C4-2B (cell line): ENCODE data around the gene TMED5.

Experiments
- H3K27ac ChIP-seq: fragments of 450-650 bp; 2 replicates; pipeline ENCODE4 v1.5.1; 2017
- CTCF ChIP-seq: fragments of 450-650 bp; conservative IDR thresholded peaks from 2 replicates; pipeline ENCODE4 v1.5.1; 2017; ENCODE audit warnings: mild to moderate bottlenecking
- ZFX ChIP-seq: fragments of 450-650 bp; IDR thresholded peaks from 2 replicates; pipeline ENCODE4 v1.6.1; 2017

Gene TMED5

DNA sequence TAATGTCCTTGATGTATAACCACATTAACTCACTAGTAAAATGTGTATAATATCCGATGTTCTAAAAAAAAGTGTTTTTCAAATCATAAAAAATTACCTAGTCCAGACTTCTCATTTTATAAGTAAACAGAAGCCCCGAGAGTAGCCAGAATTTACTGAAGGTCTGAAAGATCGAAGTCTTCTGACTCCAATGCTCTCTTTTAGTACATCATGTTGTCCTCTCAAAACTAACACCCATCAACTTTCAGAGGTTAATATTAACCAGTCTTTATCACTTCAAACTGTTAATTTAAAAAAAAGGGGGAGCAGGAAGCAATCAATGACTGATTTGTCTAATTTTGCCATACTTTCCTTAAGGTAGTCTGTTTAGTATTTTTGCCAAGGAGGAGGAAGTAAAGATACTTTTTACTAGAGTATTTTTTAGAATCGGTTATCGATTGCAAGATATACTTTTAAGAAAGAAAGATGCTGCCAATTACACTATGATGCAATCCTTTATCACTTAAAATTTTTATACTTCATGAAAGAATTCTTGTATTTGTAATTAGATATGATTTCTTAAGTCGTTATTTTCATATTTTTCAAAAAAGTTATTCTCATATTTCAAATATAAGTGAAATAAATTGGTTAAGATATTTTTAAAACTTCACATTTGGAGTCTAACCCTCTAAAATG lies 25.8 kb upstream of the TMED5 start:
- TF ChIP-seq ZFX (no peak), CTCF (no peak)
- no peak overlapping the region for H3K27ac ChIP-seq

GRCh38 chr1:93200714-93201113 lies 20.5 kb upstream of the TMED5 start:
- no peak overlapping the region for H3K27ac ChIP-seq
- no peak for TF ChIP-seq CTCF
- no peak for TF ChIP-seq ZFX

DNA sequence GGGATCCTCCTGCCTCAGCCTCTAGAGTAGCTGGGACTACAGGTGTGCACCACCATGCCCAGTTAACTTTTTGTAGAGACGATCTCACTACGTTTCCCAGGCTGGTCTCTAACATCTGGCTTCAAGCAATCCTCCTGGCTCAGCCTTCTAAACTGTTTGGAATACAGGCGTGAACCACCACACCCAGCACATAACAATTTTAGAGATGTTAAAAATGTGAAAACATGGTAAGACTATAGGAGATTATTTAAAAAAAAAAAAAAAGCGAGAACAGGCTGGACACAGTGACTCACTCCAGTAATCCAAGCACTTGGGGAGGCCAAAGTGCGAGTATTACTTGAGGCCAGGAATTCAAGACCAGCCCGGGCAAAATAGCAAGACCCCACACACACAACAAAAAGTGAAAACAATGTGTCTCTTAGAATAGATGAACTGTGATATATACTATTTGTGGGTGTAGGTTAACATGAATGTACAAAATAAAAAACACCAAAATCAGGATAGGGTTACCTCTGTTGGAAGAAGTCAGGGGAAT lies 19.9 kb upstream of the TMED5 start:
- TF ChIP-seq ZFX: no peak
- TF ChIP-seq CTCF: no peak
- no peak overlapping the region for H3K27ac ChIP-seq

DNA sequence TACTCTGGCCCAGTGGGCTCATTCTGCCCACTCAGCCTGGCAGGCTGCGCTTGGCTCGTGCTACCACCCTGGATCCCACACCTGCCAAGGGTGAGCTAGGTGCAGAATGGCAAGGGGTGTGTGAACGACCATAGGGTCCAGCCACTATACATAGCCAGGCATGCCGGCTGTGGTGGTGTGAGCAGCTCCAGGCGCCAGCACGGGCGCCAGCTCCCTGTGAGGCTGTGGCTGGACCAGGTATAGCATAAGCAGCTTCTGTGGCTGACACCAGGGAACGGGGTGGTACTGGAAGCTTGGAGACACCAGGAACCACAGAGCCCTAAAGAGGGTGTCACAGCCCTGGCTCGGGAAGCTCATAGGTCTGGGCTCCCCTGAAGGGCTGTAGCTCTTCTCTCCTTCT lies 18.9 kb upstream of the TMED5 start:
- TF ChIP-seq CTCF (no peak), ZFX (no peak)
- no peak overlapping the region for H3K27ac ChIP-seq

- no peak overlapping the region for H3K27ac ChIP-seq
- no peak for TF ChIP-seq CTCF
- no peak for TF ChIP-seq ZFX
Observed at GRCh38 chr1:93196591-93196990, 16.4 kb upstream of the TMED5 start.

- TF ChIP-seq CTCF (no peak), ZFX (no peak)
- no peak overlapping the region for H3K27ac ChIP-seq
Observed at GRCh38 chr1:93194231-93194990, 14.2 kb upstream of the TMED5 start.

DNA sequence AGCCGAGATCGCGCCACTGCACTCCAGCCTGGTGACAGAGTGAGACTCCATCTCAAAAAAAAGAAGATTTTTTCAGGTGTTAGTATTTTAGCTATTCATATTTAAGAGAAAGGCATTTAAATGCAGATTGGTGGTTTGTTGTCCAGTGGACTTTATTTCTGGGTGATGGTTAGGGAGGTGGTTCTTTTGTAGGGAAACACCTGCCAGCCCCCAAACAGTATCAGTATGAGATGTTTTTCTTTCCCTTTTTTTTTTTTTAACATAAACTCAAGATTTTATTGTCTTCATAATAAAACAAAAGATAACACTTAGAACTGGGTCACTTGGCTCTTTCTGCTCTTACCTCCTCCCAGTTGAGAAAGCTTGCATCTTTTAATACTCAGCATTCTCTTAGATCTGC lies 10.2 kb upstream of the TMED5 start:
- H3K27ac ChIP-seq: no peak overlapping the region
- no peak for TF ChIP-seq CTCF
- TF ChIP-seq ZFX: no peak
